GM23338 (cell line): ENCODE results near the gene MED13L. TPM values are rescaled to one million over a fixed set of nuclear protein-coding genes. Genes with fewer than 3 reads are reported as not detected.

ENCODE experiments used
- ATAC-seq: fragments of 200-7000 bp; cut with Tn5 transposase; 3 replicates; pipeline ENCODE4 v1.9.1; 2020
- DNase-seq: peaks from one replicate; pipeline ENCODE4 v3.0.0-alpha.2; 2015; ENCODE audit warnings: low spot score
- H2AFZ ChIP-seq: fragments of 200-600 bp; sonication (generic); 2 replicates; pipeline ENCODE4 v1.8.0; 2016; ENCODE audit warnings: antibody characterized with exemption, mild to moderate bottlenecking, moderate library complexity
- H3F3A ChIP-seq: fragments of 200-600 bp; sonication (generic); replicated peaks from 2 replicates; pipeline ENCODE4 v1.8.0; 2017; ENCODE audit warnings: antibody characterized with exemption, mixed run types, low read depth
- H3K27ac ChIP-seq: fragments of 200-600 bp; sonication (generic); 2 replicates; pipeline ENCODE4 v1.6.1; 2016; ENCODE audit warnings: low read depth
- H3K27me3 ChIP-seq: fragments of 200-600 bp; sonication (generic); 2 replicates; pipeline ENCODE4 v1.8.0; 2016; ENCODE audit warnings: mild to moderate bottlenecking, mixed run types, moderate library complexity; ENCODE audit not compliant: insufficient read depth
- H3K36me3 ChIP-seq: fragments of 200-600 bp; sonication (generic); 2 replicates; pipeline ENCODE4 v1.8.0; 2016; ENCODE audit warnings: mild to moderate bottlenecking; ENCODE audit not compliant: insufficient read depth
- H3K4me1 ChIP-seq: fragments of 200-600 bp; sonication (generic); 2 replicates; pipeline ENCODE4 v1.8.0; 2016; ENCODE audit warnings: mild to moderate bottlenecking, moderate library complexity; ENCODE audit not compliant: insufficient read depth
- H3K4me2 ChIP-seq: fragments of 200-600 bp; sonication (generic); 2 replicates; pipeline ENCODE4 v1.7.1; 2017; ENCODE audit warnings: mixed run types
- H3K4me3 ChIP-seq: fragments of 200-600 bp; sonication (generic); 2 replicates; pipeline ENCODE4 v1.6.1; 2016; ENCODE audit warnings: mixed run types
- H3K79me2 ChIP-seq: fragments of 200-600 bp; sonication (generic); replicated peaks from 2 replicates; pipeline ENCODE4 v1.8.0; 2017; ENCODE audit warnings: mild to moderate bottlenecking; ENCODE audit not compliant: insufficient read depth
- H3K9me2 ChIP-seq: fragments of 200-600 bp; sonication (generic); 2 replicates; pipeline ENCODE4 v1.8.0; 2017; ENCODE audit not compliant: insufficient read depth
- H4K20me1 ChIP-seq: fragments of 200-600 bp; sonication (generic); replicated peaks from 2 replicates; pipeline ENCODE4 v1.8.0; 2017; ENCODE audit warnings: mild to moderate bottlenecking; ENCODE audit not compliant: insufficient read depth
- H3K27ac Mint-ChIP-seq: 2 replicates; pipeline ENCODE4 v1.8.0; 2020; ENCODE audit warnings: inconsistent platforms, mild to moderate bottlenecking, moderate library complexity, mixed read lengths
- H3K27me3 Mint-ChIP-seq: 3 replicates; pipeline ENCODE4 v1.8.0; 2022; ENCODE audit warnings: low read depth, mild to moderate bottlenecking, moderate library complexity, mixed read lengths, inconsistent platforms; ENCODE audit not compliant: insufficient read depth, poor library complexity
- H3K36me3 Mint-ChIP-seq: 3 replicates; pipeline ENCODE4 v1.8.0; 2021; ENCODE audit warnings: low read depth, mild to moderate bottlenecking, inconsistent platforms, moderate library complexity, mixed read lengths
- H3K4me1 Mint-ChIP-seq: 3 replicates; pipeline ENCODE4 v1.8.0; 2020; ENCODE audit warnings: mild to moderate bottlenecking, inconsistent platforms, mixed read lengths
- H3K4me3 Mint-ChIP-seq: 3 replicates; pipeline ENCODE4 v1.8.0; 2021; ENCODE audit warnings: moderate library complexity, mild to moderate bottlenecking, inconsistent platforms, mixed read lengths
- H3K9me3 Mint-ChIP-seq: 3 replicates; pipeline ENCODE4 v1.8.0; 2020; ENCODE audit warnings: moderate library complexity, mild to moderate bottlenecking, inconsistent platforms, mixed read lengths
- CTCF ChIP-seq, 2 experiments: fragments of 200-600 bp in 1 of 2; sonication (generic) in 1 of 2; conservative IDR thresholded peaks; 2 replicates each; pipeline versions ENCODE4 v1.5.1 to v1.6.1; 2016 to 2017; ENCODE audit warnings: antibody characterized with exemption in 2 of 2, low read depth in 2 of 2, mild to moderate bottlenecking in 2 of 2, moderate library complexity in 1 of 2
- EZH2 ChIP-seq: fragments of 200-600 bp; sonication (generic); IDR thresholded peaks from one replicate; pipeline ENCODE4 v1.8.0; 2017; ENCODE audit warnings: antibody characterized with exemption, mild to moderate bottlenecking, low read depth; ENCODE audit not compliant: unreplicated experiment
- JUNB ChIP-seq: IDR thresholded peaks from one replicate; pipeline ENCODE4 v1.6.1; 2016; ENCODE audit warnings: antibody characterized with exemption; ENCODE audit not compliant: unreplicated experiment
- NANOG ChIP-seq: IDR thresholded peaks from 2 replicates; pipeline ENCODE4 v1.6.1; 2016; ENCODE audit warnings: antibody characterized with exemption, borderline replicate concordance
- POLR2AphosphoS5 ChIP-seq: IDR thresholded peaks from 2 replicates; pipeline ENCODE4 v1.6.1; 2016; ENCODE audit warnings: antibody characterized with exemption, low read depth
- STAT1 ChIP-seq: IDR thresholded peaks from one replicate; pipeline ENCODE4 v1.6.1; 2016; ENCODE audit warnings: antibody characterized with exemption; ENCODE audit not compliant: unreplicated experiment
- ZNF331 ChIP-seq: fragments of 250-450 bp; sonication (Bioruptor Pico); IDR thresholded peaks from 2 replicates; pipeline ENCODE4 v1.5.0; 2020; ENCODE audit warnings: low read depth, mild to moderate bottlenecking, moderate library complexity
- polyA plus RNA-seq: library from polyadenylated mRNA; unstranded; fragments of >200 nt; fragmentation: Nextera tagmentation; extraction: Ambion mirVana; gene quantifications from 2 replicates; pipeline ENCODE4 v1.2.1, GENCODE V29; 2016
- total RNA-seq: library from RNA; depleted of rRNA; stranded (reverse); fragments of >200 nt; shearing (Covaris generic); gene quantifications from 2 replicates; pipeline ENCODE4 v1.2.3, GENCODE V29; 2014
- TF ChIP-seq, protein P1 (sequence below): IDR thresholded peaks from one replicate; pipeline ENCODE4 v1.6.1; 2018; ENCODE audit warnings: antibody characterized with exemption; ENCODE audit not compliant: unreplicated experiment
- TF ChIP-seq, protein P2 (sequence below): fragments of 250-450 bp; sonication (Bioruptor Pico); IDR thresholded peaks from 2 replicates; pipeline ENCODE4 v1.5.0; 2020; ENCODE audit warnings: mild to moderate bottlenecking, moderate library complexity

The MED13L gene
- total and polyA plus RNA-seq, 2 experiments from 2014 or later, result 20.9 to 73.6 TPM

- Mint-ChIP-seq H3K9me3 (no peaks in the 10 kb centered on the region), H3K4me3 (no peak overlapping the region), H3K4me1 (peaks cover 38% of the 10 kb centered on the region), H3K27ac (no peak overlapping the region), H3K36me3 (no peaks in the 10 kb centered on the region), H3K27me3 (peaks cover 1% of the 10 kb centered on the region)
- H3K27me3 ChIP-seq, result no peaks in the 10 kb centered on the region
- DNase-seq (no peak), ATAC-seq (no peak)
- peaks cover 90% of the 10 kb centered on the region for H3K79me2 ChIP-seq
- no peak overlapping the region for H3K4me2 ChIP-seq
- no peaks in the 10 kb centered on the region for H3K9me2 ChIP-seq
- H3F3A ChIP-seq, result no peaks in the 10 kb centered on the region
- H3K27ac ChIP-seq, result no peak overlapping the region
- H4K20me1 ChIP-seq, result no peaks in the 10 kb centered on the region; the same call in 1 of the 2 replicates
- no peak overlapping the region for H3K4me3 ChIP-seq
- TF ChIP-seq POLR2AphosphoS5 (no peak), EZH2 (no peak), CTCF (conservative IDR thresholded peaks at IDR 0.05; ENCODE audit: low read depth in 2 of 2) (no peak), ZNF331 (no peak), NANOG (no peak)
- TF ChIP-seq, protein P1, sequence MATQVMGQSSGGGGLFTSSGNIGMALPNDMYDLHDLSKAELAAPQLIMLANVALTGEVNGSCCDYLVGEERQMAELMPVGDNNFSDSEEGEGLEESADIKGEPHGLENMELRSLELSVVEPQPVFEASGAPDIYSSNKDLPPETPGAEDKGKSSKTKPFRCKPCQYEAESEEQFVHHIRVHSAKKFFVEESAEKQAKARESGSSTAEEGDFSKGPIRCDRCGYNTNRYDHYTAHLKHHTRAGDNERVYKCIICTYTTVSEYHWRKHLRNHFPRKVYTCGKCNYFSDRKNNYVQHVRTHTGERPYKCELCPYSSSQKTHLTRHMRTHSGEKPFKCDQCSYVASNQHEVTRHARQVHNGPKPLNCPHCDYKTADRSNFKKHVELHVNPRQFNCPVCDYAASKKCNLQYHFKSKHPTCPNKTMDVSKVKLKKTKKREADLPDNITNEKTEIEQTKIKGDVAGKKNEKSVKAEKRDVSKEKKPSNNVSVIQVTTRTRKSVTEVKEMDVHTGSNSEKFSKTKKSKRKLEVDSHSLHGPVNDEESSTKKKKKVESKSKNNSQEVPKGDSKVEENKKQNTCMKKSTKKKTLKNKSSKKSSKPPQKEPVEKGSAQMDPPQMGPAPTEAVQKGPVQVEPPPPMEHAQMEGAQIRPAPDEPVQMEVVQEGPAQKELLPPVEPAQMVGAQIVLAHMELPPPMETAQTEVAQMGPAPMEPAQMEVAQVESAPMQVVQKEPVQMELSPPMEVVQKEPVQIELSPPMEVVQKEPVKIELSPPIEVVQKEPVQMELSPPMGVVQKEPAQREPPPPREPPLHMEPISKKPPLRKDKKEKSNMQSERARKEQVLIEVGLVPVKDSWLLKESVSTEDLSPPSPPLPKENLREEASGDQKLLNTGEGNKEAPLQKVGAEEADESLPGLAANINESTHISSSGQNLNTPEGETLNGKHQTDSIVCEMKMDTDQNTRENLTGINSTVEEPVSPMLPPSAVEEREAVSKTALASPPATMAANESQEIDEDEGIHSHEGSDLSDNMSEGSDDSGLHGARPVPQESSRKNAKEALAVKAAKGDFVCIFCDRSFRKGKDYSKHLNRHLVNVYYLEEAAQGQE, result no peak
- peaks cover 19% of the 10 kb centered on the region for H3K4me1 ChIP-seq
- H3K36me3 ChIP-seq, result no peaks in the 10 kb centered on the region
- no peak overlapping the region for H2AFZ ChIP-seq
Measured at GRCh38 chr12:116148844-116149243, 128.6 kb downstream of the MED13L start.

GRCh38 chr12:116146386-116146785, 131.1 kb downstream of the MED13L start:
- Histone ChIP-seq H3K79me2 (peaks cover 92% of the 10 kb centered on the region), H3K27me3 (no peaks in the 10 kb centered on the region), H3K36me3 (no peaks in the 10 kb centered on the region), H3F3A (no peaks in the 10 kb centered on the region), H3K4me2 (no peak overlapping the region), H3K9me2 (no peaks in the 10 kb centered on the region), H3K27ac (no peak overlapping the region), H2AFZ (no peak overlapping the region), H3K4me1 (peaks cover 9% of the 10 kb centered on the region), H3K4me3 (no peak overlapping the region), H4K20me1 (no peaks in the 10 kb centered on the region; the same call in 1 of the 2 replicates)
- H3K36me3 Mint-ChIP-seq, result no peaks in the 10 kb centered on the region
- peaks cover 36% of the 10 kb centered on the region for H3K4me1 Mint-ChIP-seq
- ATAC-seq (no peak), DNase-seq (no peak)
- peaks cover 1% of the 10 kb centered on the region for H3K27me3 Mint-ChIP-seq
- H3K27ac Mint-ChIP-seq, result no peak overlapping the region
- H3K9me3 Mint-ChIP-seq, result no peaks in the 10 kb centered on the region
- no peak overlapping the region for H3K4me3 Mint-ChIP-seq
- TF ChIP-seq, protein P2, sequence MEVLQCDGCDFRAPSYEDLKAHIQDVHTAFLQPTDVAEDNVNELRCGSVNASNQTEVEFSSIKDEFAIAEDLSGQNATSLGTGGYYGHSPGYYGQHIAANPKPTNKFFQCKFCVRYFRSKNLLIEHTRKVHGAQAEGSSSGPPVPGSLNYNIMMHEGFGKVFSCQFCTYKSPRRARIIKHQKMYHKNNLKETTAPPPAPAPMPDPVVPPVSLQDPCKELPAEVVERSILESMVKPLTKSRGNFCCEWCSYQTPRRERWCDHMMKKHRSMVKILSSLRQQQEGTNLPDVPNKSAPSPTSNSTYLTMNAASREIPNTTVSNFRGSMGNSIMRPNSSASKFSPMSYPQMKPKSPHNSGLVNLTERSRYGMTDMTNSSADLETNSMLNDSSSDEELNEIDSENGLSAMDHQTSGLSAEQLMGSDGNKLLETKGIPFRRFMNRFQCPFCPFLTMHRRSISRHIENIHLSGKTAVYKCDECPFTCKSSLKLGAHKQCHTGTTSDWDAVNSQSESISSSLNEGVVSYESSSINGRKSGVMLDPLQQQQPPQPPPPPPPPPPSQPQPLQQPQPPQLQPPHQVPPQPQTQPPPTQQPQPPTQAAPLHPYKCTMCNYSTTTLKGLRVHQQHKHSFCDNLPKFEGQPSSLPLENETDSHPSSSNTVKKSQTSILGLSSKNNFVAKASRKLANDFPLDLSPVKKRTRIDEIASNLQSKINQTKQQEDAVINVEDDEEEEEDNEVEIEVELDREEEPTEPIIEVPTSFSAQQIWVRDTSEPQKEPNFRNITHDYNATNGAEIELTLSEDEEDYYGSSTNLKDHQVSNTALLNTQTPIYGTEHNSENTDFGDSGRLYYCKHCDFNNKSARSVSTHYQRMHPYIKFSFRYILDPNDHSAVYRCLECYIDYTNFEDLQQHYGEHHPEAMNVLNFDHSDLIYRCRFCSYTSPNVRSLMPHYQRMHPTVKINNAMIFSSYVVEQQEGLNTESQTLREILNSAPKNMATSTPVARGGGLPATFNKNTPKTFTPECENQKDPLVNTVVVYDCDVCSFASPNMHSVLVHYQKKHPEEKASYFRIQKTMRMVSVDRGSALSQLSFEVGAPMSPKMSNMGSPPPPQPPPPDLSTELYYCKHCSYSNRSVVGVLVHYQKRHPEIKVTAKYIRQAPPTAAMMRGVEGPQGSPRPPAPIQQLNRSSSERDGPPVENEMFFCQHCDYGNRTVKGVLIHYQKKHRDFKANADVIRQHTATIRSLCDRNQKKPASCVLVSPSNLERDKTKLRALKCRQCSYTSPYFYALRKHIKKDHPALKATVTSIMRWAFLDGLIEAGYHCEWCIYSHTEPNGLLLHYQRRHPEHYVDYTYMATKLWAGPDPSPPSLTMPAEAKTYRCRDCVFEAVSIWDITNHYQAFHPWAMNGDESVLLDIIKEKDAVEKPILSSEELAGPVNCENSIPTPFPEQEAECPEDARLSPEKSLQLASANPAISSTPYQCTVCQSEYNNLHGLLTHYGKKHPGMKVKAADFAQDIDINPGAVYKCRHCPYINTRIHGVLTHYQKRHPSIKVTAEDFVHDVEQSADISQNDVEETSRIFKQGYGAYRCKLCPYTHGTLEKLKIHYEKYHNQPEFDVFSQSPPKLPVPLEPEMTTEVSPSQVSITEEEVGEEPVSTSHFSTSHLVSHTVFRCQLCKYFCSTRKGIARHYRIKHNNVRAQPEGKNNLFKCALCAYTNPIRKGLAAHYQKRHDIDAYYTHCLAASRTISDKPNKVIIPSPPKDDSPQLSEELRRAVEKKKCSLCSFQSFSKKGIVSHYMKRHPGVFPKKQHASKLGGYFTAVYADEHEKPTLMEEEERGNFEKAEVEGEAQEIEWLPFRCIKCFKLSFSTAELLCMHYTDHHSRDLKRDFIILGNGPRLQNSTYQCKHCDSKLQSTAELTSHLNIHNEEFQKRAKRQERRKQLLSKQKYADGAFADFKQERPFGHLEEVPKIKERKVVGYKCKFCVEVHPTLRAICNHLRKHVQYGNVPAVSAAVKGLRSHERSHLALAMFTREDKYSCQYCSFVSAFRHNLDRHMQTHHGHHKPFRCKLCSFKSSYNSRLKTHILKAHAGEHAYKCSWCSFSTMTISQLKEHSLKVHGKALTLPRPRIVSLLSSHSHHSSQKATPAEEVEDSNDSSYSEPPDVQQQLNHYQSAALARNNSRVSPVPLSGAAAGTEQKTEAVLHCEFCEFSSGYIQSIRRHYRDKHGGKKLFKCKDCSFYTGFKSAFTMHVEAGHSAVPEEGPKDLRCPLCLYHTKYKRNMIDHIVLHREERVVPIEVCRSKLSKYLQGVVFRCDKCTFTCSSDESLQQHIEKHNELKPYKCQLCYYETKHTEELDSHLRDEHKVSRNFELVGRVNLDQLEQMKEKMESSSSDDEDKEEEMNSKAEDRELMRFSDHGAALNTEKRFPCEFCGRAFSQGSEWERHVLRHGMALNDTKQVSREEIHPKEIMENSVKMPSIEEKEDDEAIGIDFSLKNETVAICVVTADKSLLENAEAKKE (CRISPR knock-in tag), result no peak
- TF ChIP-seq ZNF331 (no peak), JUNB (no peak), STAT1 (no peak), NANOG (no peak)
